ENCODE measurements around the gene KLHDC7A.

KLHDC7A gene

DNA sequence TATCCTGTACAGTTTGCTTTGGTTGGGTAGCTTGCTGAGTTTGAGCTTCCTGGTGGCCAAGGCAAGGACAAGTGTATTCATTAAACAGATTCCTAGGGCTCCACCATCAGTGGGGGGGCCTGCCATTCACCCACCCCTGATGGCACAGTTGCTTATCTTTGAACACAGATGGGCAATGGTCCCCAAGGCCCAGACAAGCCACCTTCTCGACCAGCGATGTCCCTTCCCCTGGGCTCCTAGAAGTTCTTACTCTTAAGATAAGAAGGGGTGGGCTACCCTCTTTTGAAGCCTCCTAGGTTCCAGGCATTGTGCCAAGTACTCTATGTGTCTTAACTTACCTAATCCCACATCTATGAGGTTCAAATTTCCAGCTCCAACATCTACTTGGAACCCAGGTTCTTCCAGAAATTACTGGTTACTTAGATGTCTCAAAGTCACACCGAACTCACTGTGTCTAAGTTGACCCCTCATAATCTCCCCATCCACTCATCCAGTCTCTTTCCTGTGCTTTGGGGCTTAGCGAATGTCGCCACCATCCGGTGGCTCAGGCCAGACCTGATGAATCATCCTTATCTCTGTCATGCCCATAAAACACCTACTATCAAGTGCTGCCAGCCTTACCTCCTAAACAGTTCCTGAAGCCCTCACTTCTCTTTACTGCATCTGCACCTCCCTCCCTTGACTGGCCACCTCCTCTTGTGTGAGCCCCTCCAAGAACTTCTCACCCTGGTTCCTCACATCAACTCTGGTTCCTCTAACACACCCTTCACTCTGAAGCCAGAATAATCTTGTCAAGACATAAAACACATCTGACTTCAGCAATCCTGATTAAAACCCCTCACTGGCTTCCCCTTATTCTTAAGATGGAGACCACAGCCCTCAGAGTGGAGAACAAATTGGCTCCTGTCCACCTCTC is 50.1 kb downstream of the KLHDC7A start:
- no peak overlapping the region for H3K4me3 ChIP-seq (ENCODE audit: low read depth, low read length)
- DNase-seq (ENCODE audit: low read depth) = peak; percentile 11

DNA sequence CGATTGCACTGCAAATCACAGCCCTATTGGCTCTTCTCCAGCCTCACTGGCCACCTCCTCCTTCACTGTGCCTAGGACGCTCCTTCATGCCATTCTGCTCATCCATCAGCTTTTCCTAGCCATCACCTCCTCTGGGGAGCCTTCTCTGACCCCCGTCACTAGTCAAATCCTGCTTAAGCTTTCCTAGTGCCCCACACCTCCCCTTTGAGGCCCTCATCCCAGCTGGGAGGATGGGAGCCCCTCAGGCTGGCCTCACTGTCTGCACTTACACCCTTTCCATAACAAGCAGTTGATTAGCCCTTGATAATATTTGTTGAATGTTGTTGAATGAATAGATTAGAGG is 50.7 kb downstream of the KLHDC7A start:
- no peak overlapping the region for H3K4me3 ChIP-seq (ENCODE audit: low read depth, low read length)
- TF ChIP-seq, protein P1, sequence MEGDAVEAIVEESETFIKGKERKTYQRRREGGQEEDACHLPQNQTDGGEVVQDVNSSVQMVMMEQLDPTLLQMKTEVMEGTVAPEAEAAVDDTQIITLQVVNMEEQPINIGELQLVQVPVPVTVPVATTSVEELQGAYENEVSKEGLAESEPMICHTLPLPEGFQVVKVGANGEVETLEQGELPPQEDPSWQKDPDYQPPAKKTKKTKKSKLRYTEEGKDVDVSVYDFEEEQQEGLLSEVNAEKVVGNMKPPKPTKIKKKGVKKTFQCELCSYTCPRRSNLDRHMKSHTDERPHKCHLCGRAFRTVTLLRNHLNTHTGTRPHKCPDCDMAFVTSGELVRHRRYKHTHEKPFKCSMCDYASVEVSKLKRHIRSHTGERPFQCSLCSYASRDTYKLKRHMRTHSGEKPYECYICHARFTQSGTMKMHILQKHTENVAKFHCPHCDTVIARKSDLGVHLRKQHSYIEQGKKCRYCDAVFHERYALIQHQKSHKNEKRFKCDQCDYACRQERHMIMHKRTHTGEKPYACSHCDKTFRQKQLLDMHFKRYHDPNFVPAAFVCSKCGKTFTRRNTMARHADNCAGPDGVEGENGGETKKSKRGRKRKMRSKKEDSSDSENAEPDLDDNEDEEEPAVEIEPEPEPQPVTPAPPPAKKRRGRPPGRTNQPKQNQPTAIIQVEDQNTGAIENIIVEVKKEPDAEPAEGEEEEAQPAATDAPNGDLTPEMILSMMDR (IDR thresholded peaks at IDR 0.05; ENCODE audit: insufficient read depth, low read depth, low read length, missing control alignments) = no peak
- DNase-seq (ENCODE audit: low read depth) = no peak

More for the DNA sequence above, 50.1 kb downstream of the KLHDC7A start:
- TF ChIP-seq, protein P1 (IDR thresholded peaks at IDR 0.05; ENCODE audit: insufficient read depth, low read depth, low read length, missing control alignments) = peak; percentile 41

DNA sequence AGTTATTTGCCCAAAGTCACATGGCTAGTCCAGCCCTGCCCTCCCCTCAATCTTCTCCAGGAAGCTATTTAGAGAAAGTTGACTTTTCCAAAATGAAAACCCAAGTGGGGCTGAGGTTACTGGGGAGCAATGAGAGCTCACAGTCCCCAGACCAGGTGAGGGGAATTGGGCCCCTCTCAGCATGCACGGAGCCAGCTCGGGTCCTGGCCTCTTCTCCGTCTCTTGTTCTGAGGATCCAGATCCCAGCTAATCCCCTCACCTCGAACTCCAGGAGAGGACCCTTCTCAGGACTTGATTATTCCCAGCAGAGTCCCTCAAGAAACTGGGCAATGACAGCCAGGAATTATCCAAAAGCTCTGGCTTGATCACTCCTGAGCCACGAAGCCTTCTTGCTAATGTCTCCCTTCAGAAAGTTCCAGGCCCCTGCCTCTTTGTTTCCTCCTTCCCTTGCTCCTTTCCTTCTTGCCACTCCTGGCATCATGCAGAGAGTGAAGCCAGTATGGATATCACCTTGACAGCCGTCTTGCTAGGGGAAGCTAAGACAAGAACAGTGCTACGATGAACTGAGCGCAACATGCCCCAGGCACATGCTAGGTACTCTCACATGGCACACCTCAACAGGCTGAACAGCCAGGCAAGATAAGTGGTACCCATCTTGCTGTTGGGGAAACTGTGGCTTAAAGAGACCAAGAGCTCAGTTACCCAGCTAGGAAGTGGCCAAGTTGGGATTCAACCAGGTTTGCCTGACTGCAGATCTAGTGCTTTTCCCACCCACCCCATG is 51.9 kb downstream of the KLHDC7A start:
- no peak overlapping the region for H3K4me3 ChIP-seq (ENCODE audit: low read depth, low read length)
- no peak for DNase-seq (ENCODE audit: low read depth)
- TF ChIP-seq, protein P1 (IDR thresholded peaks at IDR 0.05; ENCODE audit: insufficient read depth, low read depth, low read length, missing control alignments) = no peak

DNA sequence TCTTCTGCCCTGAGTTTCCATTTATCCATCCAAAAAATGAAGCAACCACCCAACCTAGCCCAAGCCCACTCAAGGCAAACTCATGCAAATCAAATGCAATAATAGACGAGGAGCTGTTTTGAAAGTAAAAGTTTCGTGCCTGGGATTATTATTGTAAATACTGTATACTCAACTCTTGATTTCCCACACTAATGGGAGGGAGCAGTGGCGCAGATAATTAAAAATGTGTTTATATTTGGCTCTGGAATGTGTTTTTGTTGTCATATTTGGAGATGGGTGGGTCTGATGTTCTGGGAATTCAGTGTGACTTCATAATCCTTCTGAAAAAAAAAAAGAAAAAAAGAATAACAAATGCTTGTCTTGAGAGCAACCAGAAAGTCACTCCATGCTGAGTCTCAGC is 52.5 kb downstream of the KLHDC7A start:
- TF ChIP-seq, protein P1 (IDR thresholded peaks at IDR 0.05; ENCODE audit: insufficient read depth, low read depth, low read length, missing control alignments) = no peak
- DNase-seq (ENCODE audit: low read depth) = no peak
- no peak overlapping the region for H3K4me3 ChIP-seq (ENCODE audit: low read depth, low read length)

DNA sequence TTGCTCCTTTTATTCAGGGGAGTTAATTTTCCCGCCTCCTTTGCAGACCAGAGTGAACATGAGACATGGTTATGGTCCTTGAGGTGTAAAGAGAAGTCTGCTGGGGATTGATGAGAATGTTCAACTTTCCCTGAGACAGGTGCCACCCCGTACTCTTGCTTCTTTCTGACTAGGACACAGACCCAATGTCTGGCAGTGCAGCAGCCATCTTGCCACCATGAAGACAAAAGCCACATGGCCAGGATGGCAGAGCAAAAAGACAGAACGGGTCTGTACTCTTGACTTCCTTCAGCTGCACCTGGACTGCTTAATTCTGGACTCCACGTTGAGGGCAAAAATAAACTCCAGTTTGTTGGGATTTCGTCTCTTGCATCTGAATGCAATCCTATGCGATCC is 54.1 kb downstream of the KLHDC7A start:
- no peak for DNase-seq (ENCODE audit: low read depth)
- TF ChIP-seq, protein P1 (IDR thresholded peaks at IDR 0.05; ENCODE audit: insufficient read depth, low read depth, low read length, missing control alignments) = no peak
- no peak overlapping the region for H3K4me3 ChIP-seq (ENCODE audit: low read depth, low read length)

Measured in GM12865 (cell line).